Measurements from ENCODE around the gene DNAH11. TPM values are rescaled to one million over a fixed set of nuclear protein-coding genes. Genes with fewer than 3 reads are reported as not detected.

DNAH11 gene
- total RNA-seq, 1 experiment from 2014 or later = 0.39 TPM

DNA sequence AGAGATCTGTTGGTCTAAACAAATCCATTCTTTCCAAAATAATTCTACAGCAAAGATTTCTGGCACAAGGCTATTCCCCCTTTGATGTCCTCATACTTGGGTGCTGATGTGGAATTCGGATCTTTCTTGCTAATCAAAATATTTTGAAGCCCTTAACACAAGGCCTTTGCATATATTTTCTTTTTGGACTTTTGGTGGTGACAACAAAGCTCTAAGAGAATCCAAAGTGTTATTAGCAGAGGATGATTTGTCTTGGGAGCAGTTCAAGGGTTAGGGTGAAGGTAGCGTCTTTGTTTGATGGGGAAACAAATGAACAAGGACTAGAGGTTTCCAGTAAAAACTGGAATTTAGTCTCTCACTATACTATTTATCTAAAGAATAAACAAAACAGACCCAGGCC lies 205.0 kb downstream of the DNAH11 start:
- RAD21 ChIA-PET (ENCODE audit: low non-redundant PET in 1 of 2, low total read pairs in 2 of 2, uncharacterized antibody in 2 of 2, unreplicated experiment in 2 of 2) = no interaction called here
- POLR2A ChIA-PET = no interaction called here
- H3K4me2 ChIP-seq (ENCODE audit: low read length) = no peak overlapping the region
- H3K9me3 ChIP-seq (ENCODE audit: control insufficient read depth in 1 of 2, insufficient read depth in 1 of 2, low read depth in 1 of 2, low read length in 2 of 2) = no peaks in the 10 kb centered on the region
- H3K9ac ChIP-seq (ENCODE audit: low read length) = no peak overlapping the region
- H3K79me2 ChIP-seq (ENCODE audit: insufficient read depth, low read length) = no peaks in the 10 kb centered on the region
- no peaks in the 10 kb centered on the region for H3K4me1 ChIP-seq (ENCODE audit: control insufficient read depth in 1 of 2, insufficient read depth in 2 of 2, low read length in 2 of 2)
- no TSS peak for BruUV-seq (replicated peaks)
- H3K27ac ChIP-seq (ENCODE audit: low read depth, low read length) = no peak overlapping the region
- intact Hi-C loops (cut with micrococcal nuclease) = no loop called here
- no peak overlapping the region for H2AFZ ChIP-seq (ENCODE audit: low read depth, low read length, poor library complexity, severe bottlenecking)
- TF ChIP-seq, protein P1, sequence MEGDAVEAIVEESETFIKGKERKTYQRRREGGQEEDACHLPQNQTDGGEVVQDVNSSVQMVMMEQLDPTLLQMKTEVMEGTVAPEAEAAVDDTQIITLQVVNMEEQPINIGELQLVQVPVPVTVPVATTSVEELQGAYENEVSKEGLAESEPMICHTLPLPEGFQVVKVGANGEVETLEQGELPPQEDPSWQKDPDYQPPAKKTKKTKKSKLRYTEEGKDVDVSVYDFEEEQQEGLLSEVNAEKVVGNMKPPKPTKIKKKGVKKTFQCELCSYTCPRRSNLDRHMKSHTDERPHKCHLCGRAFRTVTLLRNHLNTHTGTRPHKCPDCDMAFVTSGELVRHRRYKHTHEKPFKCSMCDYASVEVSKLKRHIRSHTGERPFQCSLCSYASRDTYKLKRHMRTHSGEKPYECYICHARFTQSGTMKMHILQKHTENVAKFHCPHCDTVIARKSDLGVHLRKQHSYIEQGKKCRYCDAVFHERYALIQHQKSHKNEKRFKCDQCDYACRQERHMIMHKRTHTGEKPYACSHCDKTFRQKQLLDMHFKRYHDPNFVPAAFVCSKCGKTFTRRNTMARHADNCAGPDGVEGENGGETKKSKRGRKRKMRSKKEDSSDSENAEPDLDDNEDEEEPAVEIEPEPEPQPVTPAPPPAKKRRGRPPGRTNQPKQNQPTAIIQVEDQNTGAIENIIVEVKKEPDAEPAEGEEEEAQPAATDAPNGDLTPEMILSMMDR (IDR thresholded peaks at IDR 0.05 in 2 of 3, conservative IDR thresholded peaks at IDR 0.05 in 1 of 3; ENCODE audit: borderline replicate concordance in 1 of 3, insufficient read depth in 1 of 3, low read depth in 2 of 3, low read length in 2 of 3) = no peak
- TF ChIP-seq POLR2A (IDR thresholded peaks at IDR 0.05; ENCODE audit: borderline replicate concordance, extremely low read depth, insufficient read depth, insufficient read length) (no peak), SRF (IDR thresholded peaks at IDR 0.05; ENCODE audit: low read depth) (no peak), CEBPB (IDR thresholded peaks at IDR 0.05; ENCODE audit: low read depth) (no peak), ELF1 (IDR thresholded peaks at IDR 0.05; ENCODE audit: borderline replicate concordance, low read depth) (no peak), RAD21 (IDR thresholded peaks at IDR 0.05; ENCODE audit: low read depth) (no peak), ZNF274 (IDR thresholded peaks at IDR 0.05; ENCODE audit: low read depth, low read length) (no peak), POLR2AphosphoS5 (IDR thresholded peaks at IDR 0.05; ENCODE audit: low read depth, low read length) (no peak), ZFX (IDR thresholded peaks at IDR 0.05) (no peak), SP1 (IDR thresholded peaks at IDR 0.05; ENCODE audit: low read depth) (no peak), EZH2 (IDR thresholded peaks at IDR 0.05) (no peak), EZH2phosphoT487 (IDR thresholded peaks at IDR 0.05; ENCODE audit: borderline replicate concordance) (no peak)
- TF ChIP-seq, protein P2, sequence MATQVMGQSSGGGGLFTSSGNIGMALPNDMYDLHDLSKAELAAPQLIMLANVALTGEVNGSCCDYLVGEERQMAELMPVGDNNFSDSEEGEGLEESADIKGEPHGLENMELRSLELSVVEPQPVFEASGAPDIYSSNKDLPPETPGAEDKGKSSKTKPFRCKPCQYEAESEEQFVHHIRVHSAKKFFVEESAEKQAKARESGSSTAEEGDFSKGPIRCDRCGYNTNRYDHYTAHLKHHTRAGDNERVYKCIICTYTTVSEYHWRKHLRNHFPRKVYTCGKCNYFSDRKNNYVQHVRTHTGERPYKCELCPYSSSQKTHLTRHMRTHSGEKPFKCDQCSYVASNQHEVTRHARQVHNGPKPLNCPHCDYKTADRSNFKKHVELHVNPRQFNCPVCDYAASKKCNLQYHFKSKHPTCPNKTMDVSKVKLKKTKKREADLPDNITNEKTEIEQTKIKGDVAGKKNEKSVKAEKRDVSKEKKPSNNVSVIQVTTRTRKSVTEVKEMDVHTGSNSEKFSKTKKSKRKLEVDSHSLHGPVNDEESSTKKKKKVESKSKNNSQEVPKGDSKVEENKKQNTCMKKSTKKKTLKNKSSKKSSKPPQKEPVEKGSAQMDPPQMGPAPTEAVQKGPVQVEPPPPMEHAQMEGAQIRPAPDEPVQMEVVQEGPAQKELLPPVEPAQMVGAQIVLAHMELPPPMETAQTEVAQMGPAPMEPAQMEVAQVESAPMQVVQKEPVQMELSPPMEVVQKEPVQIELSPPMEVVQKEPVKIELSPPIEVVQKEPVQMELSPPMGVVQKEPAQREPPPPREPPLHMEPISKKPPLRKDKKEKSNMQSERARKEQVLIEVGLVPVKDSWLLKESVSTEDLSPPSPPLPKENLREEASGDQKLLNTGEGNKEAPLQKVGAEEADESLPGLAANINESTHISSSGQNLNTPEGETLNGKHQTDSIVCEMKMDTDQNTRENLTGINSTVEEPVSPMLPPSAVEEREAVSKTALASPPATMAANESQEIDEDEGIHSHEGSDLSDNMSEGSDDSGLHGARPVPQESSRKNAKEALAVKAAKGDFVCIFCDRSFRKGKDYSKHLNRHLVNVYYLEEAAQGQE (IDR thresholded peaks at IDR 0.05; ENCODE audit: low read depth) = no peak
- TF ChIP-seq, protein P3, sequence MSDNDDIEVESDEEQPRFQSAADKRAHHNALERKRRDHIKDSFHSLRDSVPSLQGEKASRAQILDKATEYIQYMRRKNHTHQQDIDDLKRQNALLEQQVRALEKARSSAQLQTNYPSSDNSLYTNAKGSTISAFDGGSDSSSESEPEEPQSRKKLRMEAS (IDR thresholded peaks at IDR 0.05) = no peak
- TF ChIP-seq, protein P4, sequence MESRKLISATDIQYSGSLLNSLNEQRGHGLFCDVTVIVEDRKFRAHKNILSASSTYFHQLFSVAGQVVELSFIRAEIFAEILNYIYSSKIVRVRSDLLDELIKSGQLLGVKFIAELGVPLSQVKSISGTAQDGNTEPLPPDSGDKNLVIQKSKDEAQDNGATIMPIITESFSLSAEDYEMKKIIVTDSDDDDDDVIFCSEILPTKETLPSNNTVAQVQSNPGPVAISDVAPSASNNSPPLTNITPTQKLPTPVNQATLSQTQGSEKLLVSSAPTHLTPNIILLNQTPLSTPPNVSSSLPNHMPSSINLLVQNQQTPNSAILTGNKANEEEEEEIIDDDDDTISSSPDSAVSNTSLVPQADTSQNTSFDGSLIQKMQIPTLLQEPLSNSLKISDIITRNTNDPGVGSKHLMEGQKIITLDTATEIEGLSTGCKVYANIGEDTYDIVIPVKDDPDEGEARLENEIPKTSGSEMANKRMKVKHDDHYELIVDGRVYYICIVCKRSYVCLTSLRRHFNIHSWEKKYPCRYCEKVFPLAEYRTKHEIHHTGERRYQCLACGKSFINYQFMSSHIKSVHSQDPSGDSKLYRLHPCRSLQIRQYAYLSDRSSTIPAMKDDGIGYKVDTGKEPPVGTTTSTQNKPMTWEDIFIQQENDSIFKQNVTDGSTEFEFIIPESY (IDR thresholded peaks at IDR 0.05; ENCODE audit: extremely low read depth, insufficient replicate concordance, low read length) = no peak
- TF ChIP-seq, protein P5, sequence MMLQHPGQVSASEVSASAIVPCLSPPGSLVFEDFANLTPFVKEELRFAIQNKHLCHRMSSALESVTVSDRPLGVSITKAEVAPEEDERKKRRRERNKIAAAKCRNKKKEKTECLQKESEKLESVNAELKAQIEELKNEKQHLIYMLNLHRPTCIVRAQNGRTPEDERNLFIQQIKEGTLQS (IDR thresholded peaks at IDR 0.05) = no peak
- CTCF ChIA-PET = no interaction called here
- no peaks in the 10 kb centered on the region for H3K9me2 ChIP-seq (ENCODE audit: insufficient read depth)
- no peak overlapping the region for H3K4me3 ChIP-seq (replicated peaks in 1 of 2; ENCODE audit: low read depth in 1 of 2, low read length in 2 of 2)
- H3K27me3 ChIP-seq (ENCODE audit: insufficient read depth, low read length) = no peaks in the 10 kb centered on the region
- DNase-seq (ENCODE audit: low read depth, low spot score) (no peak), ATAC-seq (no peak)
- H4K20me1 ChIP-seq (ENCODE audit: insufficient read depth) = no peaks in the 10 kb centered on the region
- no peaks in the 10 kb centered on the region for H3K36me3 ChIP-seq (ENCODE audit: control insufficient read depth in 1 of 2, insufficient read depth in 2 of 2, low read length in 2 of 2)

Measured in HCT116 (cell line).